OCI-LY7 (cell line): ENCODE results near the gene NTN3. TPM values are rescaled to one million over a fixed set of nuclear protein-coding genes. Genes with fewer than 3 reads are reported as not detected.

ENCODE experiments used
- BruUV-seq: library from RNA; stranded (reverse); fragments of 400-500 nt; replicated peaks from 2 replicates; lab custom pipeline; 2021; lab: Mats Ljungman, UMichigan
- CTCF ChIA-PET: fragments of 300-600 bp; sonication (Branson Sonifier 250); formaldehyde crosslinking; loops from one replicate; lab custom pipeline; 2022; ENCODE audit warnings: antibody characterized with exemption; ENCODE audit not compliant: unreplicated experiment; lab: Charles Lee
- POLR2A ChIA-PET: fragments of 300-600 bp; sonication (Branson Sonifier 250); formaldehyde crosslinking; loops from one replicate; lab custom pipeline; 2022; ENCODE audit warnings: antibody characterized with exemption; lab: Charles Lee
- DNase-seq: peaks from one replicate; pipeline ENCODE4 v3.0.0-alpha.2; 2015; ENCODE audit warnings: low spot score
- H2AFZ ChIP-seq: fragments of 200-600 bp; sonication (generic), shearing (Covaris generic); 2 replicates; pipeline ENCODE4 v1.6.1; 2014; ENCODE audit warnings: mild to moderate bottlenecking, antibody characterized with exemption, low read length, moderate library complexity
- H3K27ac ChIP-seq: fragments of 200-600 bp; sonication (generic); 2 replicates; pipeline ENCODE4 v1.5.1; 2014; ENCODE audit warnings: mixed run types, low read depth, mild to moderate bottlenecking, moderate library complexity, low read length, inconsistent platforms; ENCODE audit not compliant: poor library complexity, severe bottlenecking
- H3K36me3 ChIP-seq: fragments of 200-600 bp; sonication (generic); 2 replicates; pipeline ENCODE4 v1.6.1; 2014; ENCODE audit warnings: mild to moderate bottlenecking, antibody characterized with exemption, low read length, moderate library complexity, mixed read lengths; ENCODE audit not compliant: insufficient read depth
- H3K4me1 ChIP-seq: fragments of 200-600 bp; sonication (generic); 2 replicates; pipeline ENCODE4 v1.5.1; 2014; ENCODE audit warnings: mild to moderate bottlenecking, low read length; ENCODE audit not compliant: insufficient read depth, poor library complexity, severe bottlenecking
- H3K4me2 ChIP-seq: fragments of 200-600 bp; sonication (generic); 2 replicates; pipeline ENCODE4 v1.6.1; 2014; ENCODE audit warnings: mild to moderate bottlenecking, low read length
- H3K4me3 ChIP-seq: fragments of 200-600 bp; sonication (generic); 2 replicates; pipeline ENCODE4 v1.5.1; 2014; ENCODE audit warnings: mild to moderate bottlenecking, low read depth, low read length; ENCODE audit not compliant: poor library complexity, severe bottlenecking
- H3K79me2 ChIP-seq: fragments of 200-600 bp; sonication (generic); 2 replicates; pipeline ENCODE4 v1.6.1; 2016; ENCODE audit warnings: low read depth, mild to moderate bottlenecking, low read length, moderate library complexity, mixed read lengths; ENCODE audit not compliant: insufficient read depth
- H3K9me2 ChIP-seq: fragments of 200-600 bp; sonication (generic); 2 replicates; pipeline ENCODE4 v1.6.1; 2016; ENCODE audit warnings: mild to moderate bottlenecking, low read length, mixed read lengths; ENCODE audit not compliant: insufficient read depth
- H3K9me3 ChIP-seq: fragments of 200-600 bp; sonication (generic); 2 replicates; pipeline ENCODE4 v1.6.1; 2014; ENCODE audit warnings: mild to moderate bottlenecking, mixed run types, low read length, mixed read lengths
- H4K20me1 ChIP-seq: fragments of 200-600 bp; sonication (generic); 2 replicates; pipeline ENCODE4 v1.6.1; 2014; ENCODE audit warnings: mild to moderate bottlenecking, antibody characterized with exemption, low read length, moderate library complexity, mixed read lengths; ENCODE audit not compliant: insufficient read depth
- EZH2phosphoT487 ChIP-seq: fragments of 200-600 bp; sonication (generic); IDR thresholded peaks from 2 replicates; pipeline ENCODE4 v1.6.1; 2018; ENCODE audit warnings: low read depth, borderline replicate concordance, mild to moderate bottlenecking, mixed run types, antibody characterized with exemption, low read length, moderate library complexity, mixed read lengths
- intact Hi-C: fragments of 100-400 bp; cut with micrococcal nuclease; formaldehyde crosslinking; loops from one replicate; pipeline ENCODE4 v1.10.0; 2022; ENCODE audit not compliant: unreplicated experiment
- total RNA-seq, 2 experiments: library from RNA; depleted of rRNA in 1 of 2; stranded (reverse); fragments of >200 nt in 1 of 2; shearing (Covaris generic) in 1 of 2; gene quantifications; 2 replicates each; pipeline ENCODE4 v1.2.3, GENCODE V29; 2014 to 2022
- TF ChIP-seq, protein P1 (sequence below): fragments of 200-600 bp; sonication (generic); conservative IDR thresholded peaks from 2 replicates; pipeline ENCODE4 v1.5.1; 2014; ENCODE audit warnings: mild to moderate bottlenecking, antibody characterized with exemption, low read length, moderate library complexity, mixed read lengths

NTN3 gene
- total RNA-seq, 2 experiments from 2014 or later: 1.7 to 2.3 TPM

DNA sequence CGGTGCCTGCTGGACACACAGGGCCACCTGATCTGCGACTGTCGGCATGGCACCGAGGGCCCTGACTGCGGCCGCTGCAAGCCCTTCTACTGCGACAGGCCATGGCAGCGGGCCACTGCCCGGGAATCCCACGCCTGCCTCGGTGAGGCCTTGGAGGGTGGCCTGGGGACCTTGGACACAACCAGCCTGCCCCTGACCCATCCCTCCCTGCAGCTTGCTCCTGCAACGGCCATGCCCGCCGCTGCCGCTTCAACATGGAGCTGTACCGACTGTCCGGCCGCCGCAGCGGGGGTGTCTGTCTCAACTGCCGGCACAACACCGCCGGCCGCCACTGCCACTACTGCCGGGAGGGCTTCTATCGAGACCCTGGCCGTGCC is 1.4 kb downstream of the NTN3 start:
- peaks cover 9% of the 10 kb centered on the region; the same call in 1 of the 2 replicates for H4K20me1 ChIP-seq
- no peak overlapping the region for H3K27ac ChIP-seq
- CTCF ChIA-PET: no interaction called here
- no TSS peak for BruUV-seq
- DNase-seq: no peak
- TF ChIP-seq, protein P1, sequence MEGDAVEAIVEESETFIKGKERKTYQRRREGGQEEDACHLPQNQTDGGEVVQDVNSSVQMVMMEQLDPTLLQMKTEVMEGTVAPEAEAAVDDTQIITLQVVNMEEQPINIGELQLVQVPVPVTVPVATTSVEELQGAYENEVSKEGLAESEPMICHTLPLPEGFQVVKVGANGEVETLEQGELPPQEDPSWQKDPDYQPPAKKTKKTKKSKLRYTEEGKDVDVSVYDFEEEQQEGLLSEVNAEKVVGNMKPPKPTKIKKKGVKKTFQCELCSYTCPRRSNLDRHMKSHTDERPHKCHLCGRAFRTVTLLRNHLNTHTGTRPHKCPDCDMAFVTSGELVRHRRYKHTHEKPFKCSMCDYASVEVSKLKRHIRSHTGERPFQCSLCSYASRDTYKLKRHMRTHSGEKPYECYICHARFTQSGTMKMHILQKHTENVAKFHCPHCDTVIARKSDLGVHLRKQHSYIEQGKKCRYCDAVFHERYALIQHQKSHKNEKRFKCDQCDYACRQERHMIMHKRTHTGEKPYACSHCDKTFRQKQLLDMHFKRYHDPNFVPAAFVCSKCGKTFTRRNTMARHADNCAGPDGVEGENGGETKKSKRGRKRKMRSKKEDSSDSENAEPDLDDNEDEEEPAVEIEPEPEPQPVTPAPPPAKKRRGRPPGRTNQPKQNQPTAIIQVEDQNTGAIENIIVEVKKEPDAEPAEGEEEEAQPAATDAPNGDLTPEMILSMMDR: no peak
- TF ChIP-seq EZH2phosphoT487: no peak
- no peak overlapping the region for H2AFZ ChIP-seq
- peak overlapping the region; percentile 91 for H3K4me2 ChIP-seq
- no peaks in the 10 kb centered on the region for H3K9me2 ChIP-seq
- no peaks in the 10 kb centered on the region for H3K9me3 ChIP-seq
- peak overlapping the region; percentile 92 for H3K4me3 ChIP-seq
- H3K4me1 ChIP-seq: peaks cover 74% of the 10 kb centered on the region
- POLR2A ChIA-PET: no interaction called here
- peaks cover 13% of the 10 kb centered on the region; the same call in 1 of the 2 replicates for H3K79me2 ChIP-seq
- H3K36me3 ChIP-seq: peaks cover 7% of the 10 kb centered on the region; the same call in 1 of the 2 replicates
- intact Hi-C loops: no loop called here

DNA sequence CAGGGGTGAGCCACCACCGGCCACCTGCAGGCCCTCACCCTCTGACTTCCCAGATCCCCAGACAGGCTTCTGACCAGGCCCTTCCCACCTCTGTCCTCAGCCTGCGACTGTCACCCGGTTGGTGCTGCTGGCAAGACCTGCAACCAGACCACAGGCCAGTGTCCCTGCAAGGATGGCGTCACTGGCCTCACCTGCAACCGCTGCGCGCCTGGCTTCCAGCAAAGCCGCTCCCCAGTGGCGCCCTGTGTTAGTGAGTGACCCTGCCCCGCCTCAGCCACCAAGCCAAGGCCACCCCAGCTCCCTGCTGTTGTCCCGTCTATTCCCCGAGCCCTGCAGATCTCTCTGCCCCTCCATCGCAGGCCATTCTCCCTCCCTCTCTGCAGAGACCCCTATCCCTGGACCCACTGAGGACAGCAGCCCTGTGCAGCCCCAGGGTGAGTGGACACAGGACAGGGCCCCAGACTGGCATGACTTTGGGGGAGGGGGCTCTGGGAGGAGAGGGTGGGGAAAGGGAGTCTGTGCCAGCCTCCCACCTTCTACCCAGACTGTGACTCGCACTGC is 1.9 kb downstream of the NTN3 start:
- H3K27ac ChIP-seq: peak overlapping the region; percentile 60
- H3K4me2 ChIP-seq: peak overlapping the region; percentile 91
- peak overlapping the region; percentile 92 for H3K4me3 ChIP-seq
- H4K20me1 ChIP-seq: peaks cover 9% of the 10 kb centered on the region; the same call in 1 of the 2 replicates
- no peaks in the 10 kb centered on the region for H3K9me3 ChIP-seq
- ChIA-PET CTCF (no interaction called here), POLR2A (no interaction called here)
- peaks cover 13% of the 10 kb centered on the region; the same call in 1 of the 2 replicates for H3K79me2 ChIP-seq
- peaks cover 69% of the 10 kb centered on the region for H3K4me1 ChIP-seq
- no peaks in the 10 kb centered on the region for H3K9me2 ChIP-seq
- H3K36me3 ChIP-seq: peaks cover 7% of the 10 kb centered on the region; the same call in 1 of the 2 replicates
- no TSS peak for BruUV-seq
- DNase-seq: no peak
- H2AFZ ChIP-seq: no peak overlapping the region
- no peak for TF ChIP-seq EZH2phosphoT487
- TF ChIP-seq, protein P1: no peak
- intact Hi-C loops: no loop called here

DNA sequence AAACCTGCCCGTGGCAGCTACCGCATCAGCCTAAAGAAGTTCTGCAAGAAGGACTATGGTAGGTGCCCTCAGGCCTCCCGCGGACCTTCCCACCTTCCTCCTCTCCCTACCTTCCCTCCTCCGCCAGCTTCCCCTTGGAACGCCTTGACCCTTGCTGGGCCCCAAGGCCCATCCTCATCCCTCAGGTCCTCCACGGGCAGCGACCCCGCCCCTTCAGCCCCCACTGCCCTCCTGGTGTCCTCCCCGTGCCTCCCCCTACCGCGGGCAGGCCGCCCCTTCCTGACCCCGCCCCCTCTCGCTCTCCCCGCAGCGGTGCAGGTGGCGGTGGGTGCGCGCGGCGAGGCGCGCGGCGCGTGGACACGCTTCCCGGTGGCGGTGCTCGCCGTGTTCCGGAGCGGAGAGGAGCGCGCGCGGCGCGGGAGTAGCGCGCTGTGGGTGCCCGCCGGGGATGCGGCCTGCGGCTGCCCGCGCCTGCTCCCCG is 2.4 kb downstream of the NTN3 start:
- peak; percentile 59 for DNase-seq
- CTCF ChIA-PET: no interaction called here
- H2AFZ ChIP-seq: no peak overlapping the region
- peaks cover 9% of the 10 kb centered on the region; the same call in 1 of the 2 replicates for H4K20me1 ChIP-seq
- peak overlapping the region; percentile 92 for H3K4me3 ChIP-seq
- no peaks in the 10 kb centered on the region for H3K9me3 ChIP-seq
- peaks cover 7% of the 10 kb centered on the region; the same call in 1 of the 2 replicates for H3K36me3 ChIP-seq
- POLR2A ChIA-PET: no interaction called here
- H3K27ac ChIP-seq: peak overlapping the region; percentile 60
- peak overlapping the region; percentile 91 for H3K4me2 ChIP-seq
- TF ChIP-seq EZH2phosphoT487: no peak
- TF ChIP-seq, protein P1: no peak
- intact Hi-C loops: no loop called here
- no TSS peak for BruUV-seq
- no peaks in the 10 kb centered on the region for H3K9me2 ChIP-seq
- peaks cover 17% of the 10 kb centered on the region; the same call in 1 of the 2 replicates for H3K79me2 ChIP-seq
- H3K4me1 ChIP-seq: peaks cover 64% of the 10 kb centered on the region
